ENCODE data around the gene C6orf163. TPM values are rescaled to one million over a fixed set of nuclear protein-coding genes. Genes with fewer than 3 reads are reported as not detected.

C6orf163 gene
- total and polyA plus RNA-seq, 3 experiments from 2014 or later = 0.16 to 1.5 (median 1.5) TPM

DNA sequence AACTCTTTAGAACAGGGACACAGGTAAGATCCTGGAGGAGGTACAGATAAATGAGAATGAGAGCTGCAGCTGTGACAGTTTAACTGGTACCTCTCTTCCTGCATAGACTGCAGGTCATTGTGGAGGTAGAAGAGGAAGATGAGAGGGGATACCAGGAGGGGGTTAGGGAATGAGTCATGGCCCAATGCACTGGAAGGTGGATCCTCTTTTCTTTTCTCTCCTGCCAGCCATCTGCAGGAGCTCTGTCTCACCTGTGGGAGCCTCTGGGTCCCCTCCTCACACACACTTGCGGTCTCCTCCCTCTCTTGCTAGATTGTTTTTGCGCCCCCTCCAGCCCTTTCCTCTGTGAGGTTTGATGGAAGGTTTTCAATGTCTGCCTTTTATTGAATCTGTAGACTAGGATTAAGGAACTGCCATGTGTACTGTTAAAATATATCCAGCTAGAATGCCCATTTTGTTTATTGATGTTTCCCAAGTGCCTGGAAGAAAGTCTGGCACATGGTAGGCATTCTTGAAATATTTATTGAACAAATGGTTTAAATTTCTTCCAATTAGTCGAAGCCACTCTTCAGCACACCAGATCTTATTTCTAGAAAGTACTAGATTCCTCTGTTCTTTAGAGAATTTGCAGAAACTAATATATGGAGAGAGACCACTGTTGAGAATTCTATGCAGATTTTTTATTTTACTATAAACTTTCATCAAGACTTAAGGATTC is 13.0 kb downstream of the C6orf163 start:
- no peak for DNase-seq
- Mint-ChIP-seq H3K36me3 (peaks cover 2 to 8% (median 5%) of the 10 kb centered on the region in 3 donors), H3K4me3 (no peak overlapping the region), H3K9me3 (peaks cover 0 to 4% (median 0%) of the 10 kb centered on the region in 5 donors), H3K27ac (no peak overlapping the region), H3K4me1 (no peaks in the 10 kb centered on the region), H3K27me3 (no peaks in the 10 kb centered on the region)
- CTCF ChIA-PET = interaction anchor here (1.1 kb wide), 1 partner anchor 12 kb away, joined by 3 read pairs; no protein-coding TSS in a partner anchor
- POLR2A ChIA-PET = no interaction called here
- Histone ChIP-seq H3K9me3 (ENCODE audit: low read length) (no peaks in the 10 kb centered on the region), H3K27me3 (ENCODE audit: insufficient read depth, low read length, poor library complexity, severe bottlenecking) (no peaks in the 10 kb centered on the region), H3K4me3 (ENCODE audit: low read length) (no peak overlapping the region), H3K36me3 (ENCODE audit: insufficient read depth, low read length) (no peaks in the 10 kb centered on the region), H3K27ac (ENCODE audit: low read depth, low read length) (no peak overlapping the region), H3K4me1 (ENCODE audit: insufficient read depth, low read length) (no peaks in the 10 kb centered on the region)

DNA sequence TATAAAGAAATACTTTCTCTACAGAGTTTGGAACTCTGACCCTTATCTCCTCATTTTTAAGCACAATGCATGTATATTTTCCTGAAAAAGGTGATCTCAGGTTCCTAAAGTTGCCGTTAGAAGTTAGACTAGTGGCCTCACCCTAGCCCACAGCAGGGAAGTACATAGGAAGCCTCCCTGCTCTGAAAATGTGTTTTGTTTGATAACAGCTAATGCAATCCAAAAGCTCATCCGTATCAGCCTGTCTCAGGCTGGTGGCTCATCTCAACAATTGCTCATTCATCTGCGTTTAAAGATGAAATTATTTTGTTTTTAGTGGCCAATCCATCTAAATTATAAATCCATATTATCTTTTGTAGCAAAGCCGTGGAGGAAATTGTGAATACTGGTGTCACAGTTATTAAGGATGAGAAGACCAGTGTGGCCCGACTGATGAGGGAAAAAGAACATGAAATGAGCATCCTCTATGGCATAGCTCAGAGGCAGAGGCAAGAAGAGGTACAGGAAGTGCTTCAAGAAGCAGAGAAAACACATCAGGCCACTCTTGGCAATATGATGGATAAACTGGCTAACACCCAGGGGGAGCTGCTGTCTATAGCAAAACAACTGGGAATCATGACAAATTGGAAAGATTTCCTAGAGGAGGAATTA is 20.1 kb downstream of the C6orf163 start:
- Histone ChIP-seq H3K9me3 (ENCODE audit: low read length) (no peaks in the 10 kb centered on the region), H3K27ac (ENCODE audit: low read depth, low read length) (no peak overlapping the region), H3K36me3 (ENCODE audit: insufficient read depth, low read length) (no peaks in the 10 kb centered on the region), H3K27me3 (ENCODE audit: insufficient read depth, low read length, poor library complexity, severe bottlenecking) (no peaks in the 10 kb centered on the region), H3K4me3 (ENCODE audit: low read length) (no peak overlapping the region), H3K4me1 (ENCODE audit: insufficient read depth, low read length) (no peaks in the 10 kb centered on the region)
- ChIA-PET POLR2A (no interaction called here), CTCF (no interaction called here)
- H3K4me3 Mint-ChIP-seq = no peak overlapping the region
- H3K27me3 Mint-ChIP-seq = peaks cover 0 to 3% of the 10 kb centered on the region in 2 donors
- H3K9me3 Mint-ChIP-seq = peaks cover 0 to 15% (median 8%) of the 10 kb centered on the region in 5 donors
- no peak for DNase-seq
- no peak overlapping the region for H3K27ac Mint-ChIP-seq
- peaks cover 4 to 27% (median 4%) of the 10 kb centered on the region in 3 donors for H3K36me3 Mint-ChIP-seq
- H3K4me1 Mint-ChIP-seq = no peaks in the 10 kb centered on the region

DNA sequence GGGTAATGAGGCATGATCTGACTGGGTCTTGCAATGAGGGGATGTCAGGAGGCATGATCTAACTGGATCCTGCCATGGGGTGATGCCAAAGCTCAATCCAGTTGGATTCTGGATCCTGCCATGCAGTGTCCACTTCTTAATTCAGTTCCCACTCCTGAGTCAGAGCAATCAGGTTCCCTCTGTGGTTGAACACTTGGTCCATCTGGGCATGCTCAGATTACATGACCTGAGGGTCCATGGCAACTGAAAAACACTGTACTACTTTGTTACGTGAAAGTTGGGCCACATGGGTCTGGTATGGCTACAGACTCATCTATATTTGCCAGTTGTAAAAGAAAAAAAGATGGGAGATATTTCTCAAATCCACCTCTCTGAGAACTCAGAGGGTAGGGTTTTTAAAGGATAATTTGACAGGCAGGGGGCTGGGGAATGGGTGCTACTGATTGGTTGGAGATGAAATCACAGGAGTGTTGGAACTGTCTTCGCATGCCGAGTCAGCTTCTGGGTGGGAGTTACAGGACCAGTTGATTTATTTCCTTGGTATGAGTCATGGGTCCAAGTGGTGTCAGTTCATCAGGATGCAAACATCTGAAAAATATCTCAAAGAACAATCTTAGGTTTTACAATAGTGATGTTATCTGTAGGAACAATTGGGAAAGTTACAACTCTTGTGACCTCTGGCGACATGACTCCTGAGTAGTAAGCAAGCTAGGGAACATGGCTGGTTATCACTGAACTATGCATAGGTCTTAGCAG is 21.6 kb downstream of the C6orf163 start:
- no peak overlapping the region for H3K4me3 Mint-ChIP-seq
- no peaks in the 10 kb centered on the region for H3K4me1 ChIP-seq (ENCODE audit: insufficient read depth, low read length)
- peaks cover 2 to 32% (median 4%) of the 10 kb centered on the region in 3 donors for H3K36me3 Mint-ChIP-seq
- no peak for DNase-seq
- no peaks in the 10 kb centered on the region for H3K27me3 ChIP-seq (ENCODE audit: insufficient read depth, low read length, poor library complexity, severe bottlenecking)
- POLR2A ChIA-PET = no interaction called here
- H3K36me3 ChIP-seq (ENCODE audit: insufficient read depth, low read length) = no peaks in the 10 kb centered on the region
- no peaks in the 10 kb centered on the region for H3K4me1 Mint-ChIP-seq
- H3K9me3 Mint-ChIP-seq = peaks cover 0 to 15% (median 8%) of the 10 kb centered on the region in 5 donors
- no peaks in the 10 kb centered on the region for H3K9me3 ChIP-seq (ENCODE audit: low read length)
- no peak overlapping the region for H3K27ac ChIP-seq (ENCODE audit: low read depth, low read length)
- CTCF ChIA-PET = no interaction called here
- peaks cover 0 to 3% of the 10 kb centered on the region in 2 donors for H3K27me3 Mint-ChIP-seq
- H3K27ac Mint-ChIP-seq = no peak overlapping the region
- H3K4me3 ChIP-seq (ENCODE audit: low read length) = no peak overlapping the region

GRCh38 chr6:87366899-87367298 is 22.3 kb downstream of the C6orf163 start:
- Mint-ChIP-seq H3K36me3 (peaks cover 2 to 28% (median 4%) of the 10 kb centered on the region in 3 donors), H3K9me3 (peaks cover 0 to 15% (median 8%) of the 10 kb centered on the region in 5 donors), H3K27me3 (peaks cover 0 to 3% of the 10 kb centered on the region in 2 donors), H3K4me3 (no peak overlapping the region), H3K27ac (no peak overlapping the region), H3K4me1 (no peaks in the 10 kb centered on the region)
- DNase-seq = no peak
- Histone ChIP-seq H3K27ac (ENCODE audit: low read depth, low read length) (no peak overlapping the region), H3K9me3 (ENCODE audit: low read length) (no peaks in the 10 kb centered on the region), H3K4me1 (ENCODE audit: insufficient read depth, low read length) (no peaks in the 10 kb centered on the region), H3K4me3 (ENCODE audit: low read length) (no peak overlapping the region), H3K36me3 (ENCODE audit: insufficient read depth, low read length) (no peaks in the 10 kb centered on the region), H3K27me3 (ENCODE audit: insufficient read depth, low read length, poor library complexity, severe bottlenecking) (no peaks in the 10 kb centered on the region)
- ChIA-PET CTCF (no interaction called here), POLR2A (no interaction called here)

DNA sequence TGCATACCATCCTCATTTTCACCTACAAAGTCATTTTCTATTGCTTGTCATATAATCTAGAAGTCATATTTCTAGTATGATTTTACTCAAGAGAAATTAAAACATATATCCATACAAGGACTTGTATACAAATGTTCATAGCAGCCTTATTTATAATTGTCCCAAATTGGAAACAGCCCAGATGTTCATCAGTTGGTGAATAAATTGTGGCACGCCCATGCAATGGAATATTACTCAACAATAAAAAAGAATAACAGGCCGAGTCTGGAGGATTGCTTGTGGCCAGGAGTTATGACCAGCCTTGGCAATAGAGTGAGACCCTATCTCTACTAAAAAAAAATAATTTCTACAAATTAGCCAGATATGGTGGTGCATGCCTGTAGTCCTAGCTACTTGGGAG is 28.8 kb downstream of the C6orf163 start:
- Mint-ChIP-seq H3K36me3 (peaks cover 0 to 12% (median 0%) of the 10 kb centered on the region in 3 donors), H3K27me3 (peaks cover 0 to 3% of the 10 kb centered on the region in 2 donors), H3K4me3 (no peak overlapping the region), H3K9me3 (peaks cover 0 to 3% (median 0%) of the 10 kb centered on the region in 5 donors), H3K27ac (peak overlapping the region in 1 of 8 donors; percentile 29), H3K4me1 (no peaks in the 10 kb centered on the region)
- DNase-seq = no peak
- Histone ChIP-seq H3K9me3 (ENCODE audit: low read length) (no peaks in the 10 kb centered on the region), H3K27me3 (ENCODE audit: insufficient read depth, low read length, poor library complexity, severe bottlenecking) (no peaks in the 10 kb centered on the region), H3K4me3 (ENCODE audit: low read length) (no peak overlapping the region), H3K27ac (ENCODE audit: low read depth, low read length) (no peak overlapping the region), H3K36me3 (ENCODE audit: insufficient read depth, low read length) (no peaks in the 10 kb centered on the region), H3K4me1 (ENCODE audit: insufficient read depth, low read length) (no peaks in the 10 kb centered on the region)
- ChIA-PET CTCF (no interaction called here), POLR2A (no interaction called here)

GRCh38 chr6:87375315-87375714 is 30.7 kb downstream of the C6orf163 start:
- ChIA-PET POLR2A (no interaction called here), CTCF (no interaction called here)
- no peaks in the 10 kb centered on the region for H3K4me1 ChIP-seq (ENCODE audit: insufficient read depth, low read length)

GRCh38 chr6:87376643-87377042 is 32.0 kb downstream of the C6orf163 start:
- no peak for DNase-seq
- ChIA-PET POLR2A (no interaction called here), CTCF (no interaction called here)
- no peaks in the 10 kb centered on the region for H3K4me1 Mint-ChIP-seq
- peaks cover 0 to 4% (median 0%) of the 10 kb centered on the region in 3 donors for H3K36me3 Mint-ChIP-seq
- no peaks in the 10 kb centered on the region for H3K27me3 Mint-ChIP-seq
- no peak overlapping the region for H3K27ac Mint-ChIP-seq
- H3K36me3 ChIP-seq (ENCODE audit: insufficient read depth, low read length) = no peaks in the 10 kb centered on the region
- no peaks in the 10 kb centered on the region for H3K9me3 Mint-ChIP-seq
- H3K27ac ChIP-seq (ENCODE audit: low read depth, low read length) = no peak overlapping the region
- no peak overlapping the region for H3K4me3 Mint-ChIP-seq
- H3K4me1 ChIP-seq (ENCODE audit: insufficient read depth, low read length) = no peaks in the 10 kb centered on the region
- H3K27me3 ChIP-seq (ENCODE audit: insufficient read depth, low read length, poor library complexity, severe bottlenecking) = no peaks in the 10 kb centered on the region
- H3K4me3 ChIP-seq (ENCODE audit: low read length) = no peak overlapping the region
- no peaks in the 10 kb centered on the region for H3K9me3 ChIP-seq (ENCODE audit: low read length)

More at GRCh38 chr6:87375315-87375714, 30.7 kb downstream of the C6orf163 start:
- Histone ChIP-seq H3K36me3 (ENCODE audit: insufficient read depth, low read length) (no peaks in the 10 kb centered on the region), H3K9me3 (ENCODE audit: low read length) (no peaks in the 10 kb centered on the region), H3K27me3 (ENCODE audit: insufficient read depth, low read length, poor library complexity, severe bottlenecking) (no peaks in the 10 kb centered on the region), H3K4me3 (ENCODE audit: low read length) (no peak overlapping the region), H3K27ac (ENCODE audit: low read depth, low read length) (no peak overlapping the region)
- H3K36me3 Mint-ChIP-seq = peaks cover 0 to 4% (median 0%) of the 10 kb centered on the region in 3 donors
- no peak overlapping the region for H3K4me3 Mint-ChIP-seq
- no peak for DNase-seq
- H3K27me3 Mint-ChIP-seq = no peaks in the 10 kb centered on the region
- no peaks in the 10 kb centered on the region for H3K4me1 Mint-ChIP-seq
- no peaks in the 10 kb centered on the region for H3K9me3 Mint-ChIP-seq
- no peak overlapping the region for H3K27ac Mint-ChIP-seq

DNA sequence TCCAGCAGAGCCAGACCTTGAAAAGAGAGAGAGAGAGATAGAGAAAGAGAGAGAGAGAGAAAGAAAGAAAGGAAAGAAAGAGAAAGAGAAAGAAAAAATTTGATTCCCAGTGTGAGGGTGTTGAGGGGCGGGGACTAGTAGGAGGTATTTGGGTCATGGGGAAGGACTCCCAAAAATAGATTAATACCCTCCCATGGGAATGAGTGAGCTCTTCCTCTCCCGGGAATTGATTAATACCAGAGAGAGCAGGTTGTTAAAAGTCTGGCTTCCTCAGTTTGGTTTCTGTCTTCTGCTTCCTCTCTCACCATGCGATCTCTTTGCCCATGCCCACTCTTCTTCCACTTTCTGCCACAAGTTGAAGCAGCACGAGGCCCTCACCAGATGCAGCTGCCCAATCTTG is 34.3 kb downstream of the C6orf163 start:
- CTCF ChIA-PET = no interaction called here

More for the DNA sequence above, 34.3 kb downstream of the C6orf163 start:
- POLR2A ChIA-PET = no interaction called here
- Histone ChIP-seq H3K4me3 (ENCODE audit: low read length) (no peak overlapping the region), H3K27me3 (ENCODE audit: insufficient read depth, low read length, poor library complexity, severe bottlenecking) (no peaks in the 10 kb centered on the region), H3K36me3 (ENCODE audit: insufficient read depth, low read length) (no peaks in the 10 kb centered on the region), H3K27ac (ENCODE audit: low read depth, low read length) (no peak overlapping the region), H3K4me1 (ENCODE audit: insufficient read depth, low read length) (no peaks in the 10 kb centered on the region), H3K9me3 (ENCODE audit: low read length) (no peaks in the 10 kb centered on the region)
- H3K9me3 Mint-ChIP-seq = no peaks in the 10 kb centered on the region
- no peak for DNase-seq
- H3K4me3 Mint-ChIP-seq = no peak overlapping the region
- no peak overlapping the region for H3K27ac Mint-ChIP-seq
- no peaks in the 10 kb centered on the region for H3K4me1 Mint-ChIP-seq
- H3K27me3 Mint-ChIP-seq = no peaks in the 10 kb centered on the region
- peaks cover 0 to 4% (median 0%) of the 10 kb centered on the region in 3 donors for H3K36me3 Mint-ChIP-seq

Measured in CD8-positive, alpha-beta memory T cell (primary cell).